ENCODE measurements around the gene RLN1. TPM values are rescaled to one million over a fixed set of nuclear protein-coding genes. Genes with fewer than 3 reads are reported as not detected.

RLN1 gene
- total and polyA plus RNA-seq, 2 experiments from 2014 or later = 0.34 TPM; not detected in 1

- no peak for DNase-seq (ENCODE audit: low spot score)
- Histone ChIP-seq H3K4me2 (no peak overlapping the region), H3K9me3 (ENCODE audit: low read depth) (no peaks in the 10 kb centered on the region), H2AFZ (no peak overlapping the region), H3K4me1 (ENCODE audit: insufficient read depth) (no peaks in the 10 kb centered on the region), H3K4me3 (no peak overlapping the region), H3K9me2 (replicated peaks; ENCODE audit: insufficient read depth) (no peaks in the 10 kb centered on the region), H3K27me3 (no peaks in the 10 kb centered on the region), H4K20me1 (ENCODE audit: insufficient read depth, poor library complexity, severe bottlenecking) (no peaks in the 10 kb centered on the region), H3K36me3 (replicated peaks; ENCODE audit: insufficient read depth, low read depth) (no peaks in the 10 kb centered on the region), H3K79me2 (no peaks in the 10 kb centered on the region), H3K27ac (no peak overlapping the region)
- TF ChIP-seq, protein P1, sequence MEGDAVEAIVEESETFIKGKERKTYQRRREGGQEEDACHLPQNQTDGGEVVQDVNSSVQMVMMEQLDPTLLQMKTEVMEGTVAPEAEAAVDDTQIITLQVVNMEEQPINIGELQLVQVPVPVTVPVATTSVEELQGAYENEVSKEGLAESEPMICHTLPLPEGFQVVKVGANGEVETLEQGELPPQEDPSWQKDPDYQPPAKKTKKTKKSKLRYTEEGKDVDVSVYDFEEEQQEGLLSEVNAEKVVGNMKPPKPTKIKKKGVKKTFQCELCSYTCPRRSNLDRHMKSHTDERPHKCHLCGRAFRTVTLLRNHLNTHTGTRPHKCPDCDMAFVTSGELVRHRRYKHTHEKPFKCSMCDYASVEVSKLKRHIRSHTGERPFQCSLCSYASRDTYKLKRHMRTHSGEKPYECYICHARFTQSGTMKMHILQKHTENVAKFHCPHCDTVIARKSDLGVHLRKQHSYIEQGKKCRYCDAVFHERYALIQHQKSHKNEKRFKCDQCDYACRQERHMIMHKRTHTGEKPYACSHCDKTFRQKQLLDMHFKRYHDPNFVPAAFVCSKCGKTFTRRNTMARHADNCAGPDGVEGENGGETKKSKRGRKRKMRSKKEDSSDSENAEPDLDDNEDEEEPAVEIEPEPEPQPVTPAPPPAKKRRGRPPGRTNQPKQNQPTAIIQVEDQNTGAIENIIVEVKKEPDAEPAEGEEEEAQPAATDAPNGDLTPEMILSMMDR (IDR thresholded peaks at IDR 0.05; ENCODE audit: poor library complexity) = no peak
- TF ChIP-seq EZH2phosphoT487 (IDR thresholded peaks at IDR 0.05; ENCODE audit: low read depth, severe bottlenecking, unreplicated experiment) = no peak
- TF ChIP-seq EZH2 (IDR thresholded peaks at IDR 0.05; ENCODE audit: borderline replicate concordance) = no peak
These were observed 44.8 kb upstream of the RLN1 start for GRCh38 chr9:5384436-5384835.

DNA sequence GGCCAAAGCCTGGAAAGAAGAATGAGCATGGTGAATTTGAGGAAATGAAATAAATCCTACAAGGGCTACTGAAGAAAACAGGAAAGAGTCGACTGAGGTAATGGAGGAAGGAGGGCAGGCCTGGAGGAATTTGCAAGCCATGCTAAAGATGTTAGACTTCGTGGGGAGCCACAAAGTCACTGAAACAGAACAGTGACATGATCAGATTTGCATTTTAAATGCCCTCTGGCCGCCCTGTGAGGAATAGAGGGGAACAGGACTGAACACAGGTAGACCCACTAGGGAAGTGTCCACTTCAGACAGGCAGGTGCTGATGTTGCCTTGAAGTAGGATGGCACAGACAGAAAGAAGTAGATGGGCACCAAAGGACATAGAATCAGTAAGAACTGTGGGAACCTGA, 42.8 kb upstream of the RLN1 start:
- Histone ChIP-seq H3K27me3 (no peaks in the 10 kb centered on the region), H2AFZ (no peak overlapping the region), H3K4me1 (ENCODE audit: insufficient read depth) (no peaks in the 10 kb centered on the region), H3K36me3 (replicated peaks; ENCODE audit: insufficient read depth, low read depth) (no peaks in the 10 kb centered on the region), H3K4me2 (no peak overlapping the region), H3K79me2 (no peaks in the 10 kb centered on the region), H3K9me3 (ENCODE audit: low read depth) (no peaks in the 10 kb centered on the region), H4K20me1 (ENCODE audit: insufficient read depth, poor library complexity, severe bottlenecking) (no peaks in the 10 kb centered on the region), H3K27ac (no peak overlapping the region), H3K9me2 (replicated peaks; ENCODE audit: insufficient read depth) (no peaks in the 10 kb centered on the region), H3K4me3 (no peak overlapping the region)
- 95% methylated on average over 3 of the region's 3 CpGs for WGBS (ENCODE audit: low lambda C conversion rate, missing lambda C conversion rate)
- TF ChIP-seq EZH2phosphoT487 (IDR thresholded peaks at IDR 0.05; ENCODE audit: low read depth, severe bottlenecking, unreplicated experiment) (no peak), EZH2 (IDR thresholded peaks at IDR 0.05; ENCODE audit: borderline replicate concordance) (no peak)
- DNase-seq (ENCODE audit: low spot score) = no peak

- H3K4me1 ChIP-seq (ENCODE audit: insufficient read depth) = no peaks in the 10 kb centered on the region
- H3K4me3 ChIP-seq = no peak overlapping the region
- no peaks in the 10 kb centered on the region for H3K79me2 ChIP-seq
- no peak overlapping the region for H3K27ac ChIP-seq
- no peak overlapping the region for H3K4me2 ChIP-seq
- H3K27me3 ChIP-seq = no peaks in the 10 kb centered on the region
- no peaks in the 10 kb centered on the region for H3K9me3 ChIP-seq (ENCODE audit: low read depth)
- DNase-seq (ENCODE audit: low spot score) = no peak
- H4K20me1 ChIP-seq (ENCODE audit: insufficient read depth, poor library complexity, severe bottlenecking) = no peaks in the 10 kb centered on the region
- H2AFZ ChIP-seq = no peak overlapping the region
- WGBS (ENCODE audit: low lambda C conversion rate, missing lambda C conversion rate) = 81% methylated on average over 6 of the region's 6 CpGs
- H3K36me3 ChIP-seq (replicated peaks; ENCODE audit: insufficient read depth, low read depth) = no peaks in the 10 kb centered on the region
- H3K9me2 ChIP-seq (replicated peaks; ENCODE audit: insufficient read depth) = no peaks in the 10 kb centered on the region
- no peak for TF ChIP-seq EZH2 (IDR thresholded peaks at IDR 0.05; ENCODE audit: borderline replicate concordance)
- no peak for TF ChIP-seq EZH2phosphoT487 (IDR thresholded peaks at IDR 0.05; ENCODE audit: low read depth, severe bottlenecking, unreplicated experiment)
- TF ChIP-seq, protein P1 (IDR thresholded peaks at IDR 0.05; ENCODE audit: poor library complexity) = no peak
These were observed 36.3 kb upstream of the RLN1 start for GRCh38 chr9:5375790-5376477.

DNA sequence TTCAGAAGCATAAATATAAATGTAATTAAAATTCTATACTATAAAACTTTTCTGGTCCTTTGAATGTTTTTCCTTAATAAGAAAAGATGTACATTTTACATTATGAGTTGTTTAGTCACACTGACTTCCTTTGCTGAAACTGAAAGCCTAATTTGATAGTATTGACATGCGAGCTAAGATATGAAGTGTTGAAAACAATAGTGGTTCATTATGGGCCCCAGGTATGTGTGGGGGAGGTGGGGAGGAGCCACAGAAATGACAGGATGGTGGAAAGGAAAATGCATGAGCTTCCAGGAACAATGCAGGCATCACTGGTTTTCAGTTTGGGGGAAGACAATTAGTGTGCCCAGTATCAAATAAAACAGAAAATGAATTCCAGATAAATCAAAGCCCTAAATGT, 35.4 kb upstream of the RLN1 start:
- Histone ChIP-seq H3K27me3 (no peaks in the 10 kb centered on the region), H3K36me3 (replicated peaks; ENCODE audit: insufficient read depth, low read depth) (no peaks in the 10 kb centered on the region), H3K4me1 (ENCODE audit: insufficient read depth) (no peaks in the 10 kb centered on the region), H2AFZ (no peak overlapping the region), H3K9me3 (ENCODE audit: low read depth) (no peaks in the 10 kb centered on the region), H3K4me3 (no peak overlapping the region), H3K4me2 (no peak overlapping the region), H3K27ac (no peak overlapping the region), H3K79me2 (no peaks in the 10 kb centered on the region), H4K20me1 (ENCODE audit: insufficient read depth, poor library complexity, severe bottlenecking) (no peaks in the 10 kb centered on the region), H3K9me2 (replicated peaks; ENCODE audit: insufficient read depth) (no peaks in the 10 kb centered on the region)
- TF ChIP-seq EZH2phosphoT487 (IDR thresholded peaks at IDR 0.05; ENCODE audit: low read depth, severe bottlenecking, unreplicated experiment) (no peak), EZH2 (IDR thresholded peaks at IDR 0.05; ENCODE audit: borderline replicate concordance) (no peak)
- TF ChIP-seq, protein P1 (IDR thresholded peaks at IDR 0.05; ENCODE audit: poor library complexity) = no peak
- 92% methylated on average over 1 of the region's 1 CpG for WGBS (ENCODE audit: low lambda C conversion rate, missing lambda C conversion rate)
- no peak for DNase-seq (ENCODE audit: low spot score)

Data from hepatocyte (in vitro differentiated cells).